B cell (primary cell): ENCODE measurements around the gene WWC1. TPM values are rescaled to one million over a fixed set of nuclear protein-coding genes. Genes with fewer than 3 reads are reported as not detected.

ENCODE experiments used
- ATAC-seq: fragments of 200-7000 bp; cut with Tn5 transposase; one replicate; pipeline ENCODE4 v1.10.0; 2021; ENCODE audit warnings: low read depth, mild to moderate bottlenecking, moderate number of reproducible peaks, moderate library complexity
- CTCF ChIA-PET: fragments of 350-600 bp; sonication (Branson Sonifier 250); formaldehyde crosslinking; loops from one replicate; lab custom pipeline; 2021; ENCODE audit warnings: antibody characterized with exemption, inconsistent platforms; lab: Charles Lee
- POLR2A ChIA-PET: fragments of 350-600 bp; sonication (Branson Sonifier 250); formaldehyde crosslinking; loops from one replicate; lab custom pipeline; 2021; ENCODE audit warnings: antibody characterized with exemption; lab: Charles Lee
- DNase-seq: peaks from one replicate; pipeline ENCODE4 v3.0.0; 2013
- H2AFZ ChIP-seq: 2 replicates; pipeline ENCODE4 v1.6.1; 2012; ENCODE audit warnings: mild to moderate bottlenecking, low read depth, low read length; ENCODE audit not compliant: insufficient read depth, poor library complexity, severe bottlenecking
- H3K27ac ChIP-seq, 2 donors: 1 replicate in 1 of 2; 2 replicates in 1 of 2; pipeline ENCODE4 v1.5.1; 2012 to 2013; ENCODE audit warnings: low read length in 2 of 2, mild to moderate bottlenecking in 2 of 2, moderate library complexity in 1 of 2
- H3K27me3 ChIP-seq, 4 experiments: fragments of 200-600 bp in 1 of 4; sonication (generic) in 1 of 4; replicated peaks in 1 of 4; 1 replicate in 2 of 4; 2 replicates in 2 of 4; pipeline versions ENCODE4 v1.6.1 to v1.7.0; 2013 to 2016; ENCODE audit warnings: low read length in 3 of 4, mild to moderate bottlenecking in 2 of 4, mixed read lengths in 1 of 4, moderate library complexity in 1 of 4; ENCODE audit not compliant: insufficient read depth in 4 of 4, control insufficient read depth in 3 of 4; ENCODE audit errors: control extremely low read depth in 1 of 4
- H3K36me3 ChIP-seq, 2 experiments: replicated peaks in 1 of 2; 1 replicate in 1 of 2; 2 replicates in 1 of 2; pipeline versions ENCODE4 v1.6.1 to v1.7.1; 2013; ENCODE audit warnings: low read length in 1 of 2; ENCODE audit not compliant: insufficient read depth in 2 of 2, control insufficient read depth in 1 of 2; ENCODE audit errors: control extremely low read depth in 1 of 2, extremely low read depth in 1 of 2
- H3K4me1 ChIP-seq, 2 donors: fragments of 200-600 bp in 1 of 2; sonication (generic) in 1 of 2; 1 replicate in 1 of 2; 2 replicates in 1 of 2; pipeline versions ENCODE4 v1.5.1 to v1.6.1; 2013 to 2017; ENCODE audit warnings: low read length in 2 of 2; ENCODE audit not compliant: control insufficient read depth in 2 of 2, insufficient read depth in 2 of 2
- H3K4me2 ChIP-seq: replicated peaks from 2 replicates; pipeline ENCODE3; 2012; ENCODE audit warnings: mild to moderate bottlenecking, low read depth, low read length; ENCODE audit not compliant: poor library complexity, severe bottlenecking
- H3K4me3 ChIP-seq, 5 experiments: fragments of 200-600 bp in 1 of 5; sonication (generic) in 1 of 5; 1 replicate in 3 of 5; 2 replicates in 2 of 5; pipeline versions ENCODE4 v1.5.1 to v1.7.0; 2011 to 2016; ENCODE audit warnings: low read length in 4 of 5, mild to moderate bottlenecking in 4 of 5, low read depth in 2 of 5, control low read depth in 1 of 5, moderate library complexity in 1 of 5; ENCODE audit not compliant: insufficient read depth in 1 of 5; ENCODE audit errors: control extremely low read depth in 1 of 5, extremely low read depth in 1 of 5
- H3K79me2 ChIP-seq: fragments of 200-600 bp; sonication (generic); one replicate; pipeline ENCODE4 v1.6.0; 2016; ENCODE audit warnings: low read length; ENCODE audit not compliant: control insufficient read depth, insufficient read depth
- H3K9ac ChIP-seq: fragments of 200-600 bp; sonication (generic); 2 replicates; pipeline ENCODE4 v1.6.1; 2017; ENCODE audit warnings: mild to moderate bottlenecking, low read length, moderate library complexity
- H3K9me3 ChIP-seq, 3 donors: one replicate each; pipeline versions ENCODE4 v1.6.1 to v1.7.1; 2013; ENCODE audit warnings: low read length in 2 of 3; ENCODE audit not compliant: control insufficient read depth in 2 of 3, insufficient read depth in 1 of 3; ENCODE audit errors: control extremely low read depth in 1 of 3
- H4K20me1 ChIP-seq: 2 replicates; pipeline ENCODE4 v1.6.0; 2012; ENCODE audit warnings: mild to moderate bottlenecking, low read length; ENCODE audit not compliant: insufficient read depth, control insufficient read depth, poor library complexity, severe bottlenecking
- H3K27ac Mint-ChIP-seq: one replicate; pipeline ENCODE4 v1.8.0; 2021; ENCODE audit warnings: mixed read lengths
- H3K27me3 Mint-ChIP-seq: one replicate; pipeline ENCODE4 v1.8.0; 2021; ENCODE audit warnings: mixed read lengths
- H3K4me1 Mint-ChIP-seq: one replicate; pipeline ENCODE4 v1.8.0; 2021; ENCODE audit warnings: mixed read lengths
- H3K4me3 Mint-ChIP-seq: one replicate; pipeline ENCODE4 v1.8.0; 2021; ENCODE audit warnings: mixed read lengths
- H3K9me3 Mint-ChIP-seq: one replicate; pipeline ENCODE4 v1.8.0; 2022; ENCODE audit warnings: mixed read lengths; ENCODE audit not compliant: insufficient read depth
- EZH2 ChIP-seq: IDR thresholded peaks from 2 replicates; pipeline ENCODE4 v1.6.1; 2012; ENCODE audit warnings: borderline replicate concordance, low read depth, mild to moderate bottlenecking, moderate library complexity, low read length; ENCODE audit not compliant: insufficient read depth, poor library complexity, severe bottlenecking
- WGBS: methylation state at CpG from one replicate; pipeline ENCODE4 v1.1.5; 2013; ENCODE audit warnings: missing lambda C conversion rate; ENCODE audit not compliant: insufficient coverage; 5-methylcytosine and 5-hydroxymethylcytosine counted together
- intact Hi-C: fragments of 100-400 bp; cut with micrococcal nuclease; formaldehyde crosslinking; loops from one replicate; pipeline ENCODE4 v1.10.0; 2022
- polyA plus RNA-seq: library from polyadenylated mRNA; depleted of rRNA; stranded (reverse); fragments of >200 nt; gene quantifications from 2 replicates; pipeline ENCODE4 v1.2.3, GENCODE V29; 2012
- total RNA-seq, 2 donors: library from RNA; stranded (reverse); fragments of 120-200 nt in 1 of 2; gene quantifications; 1 replicate in 1 of 2; 2 replicates in 1 of 2; pipeline versions ENCODE4 v1.2.3 to v1.2.4, GENCODE V29; 2013 to 2022
- TF ChIP-seq, protein P1 (sequence below): fragments of 200-600 bp; IDR thresholded peaks from one replicate; pipeline ENCODE4 v1.8.0; 2022; ENCODE audit warnings: antibody characterized with exemption, mild to moderate bottlenecking

Gene WWC1
- total and polyA plus RNA-seq, 2 donors (not counting 1 experiment from before 2014, with no cell fraction given), result 1.5 to 2.0 TPM

- no peaks in the 10 kb centered on the region for H3K27me3 Mint-ChIP-seq
- H3K27me3 ChIP-seq, result no peaks in the 10 kb centered on the region
- H3K4me1 Mint-ChIP-seq, result no peaks in the 10 kb centered on the region
- WGBS, result 92% methylated on average over 5 of the region's 5 CpGs
- H3K9me3 Mint-ChIP-seq, result no peaks in the 10 kb centered on the region
- POLR2A ChIA-PET, result no interaction called here
- H3K27ac Mint-ChIP-seq, result no peak overlapping the region
- DNase-seq (no peak), ATAC-seq (no peak)
- TF ChIP-seq EZH2, result no peak
- TF ChIP-seq, protein P1, sequence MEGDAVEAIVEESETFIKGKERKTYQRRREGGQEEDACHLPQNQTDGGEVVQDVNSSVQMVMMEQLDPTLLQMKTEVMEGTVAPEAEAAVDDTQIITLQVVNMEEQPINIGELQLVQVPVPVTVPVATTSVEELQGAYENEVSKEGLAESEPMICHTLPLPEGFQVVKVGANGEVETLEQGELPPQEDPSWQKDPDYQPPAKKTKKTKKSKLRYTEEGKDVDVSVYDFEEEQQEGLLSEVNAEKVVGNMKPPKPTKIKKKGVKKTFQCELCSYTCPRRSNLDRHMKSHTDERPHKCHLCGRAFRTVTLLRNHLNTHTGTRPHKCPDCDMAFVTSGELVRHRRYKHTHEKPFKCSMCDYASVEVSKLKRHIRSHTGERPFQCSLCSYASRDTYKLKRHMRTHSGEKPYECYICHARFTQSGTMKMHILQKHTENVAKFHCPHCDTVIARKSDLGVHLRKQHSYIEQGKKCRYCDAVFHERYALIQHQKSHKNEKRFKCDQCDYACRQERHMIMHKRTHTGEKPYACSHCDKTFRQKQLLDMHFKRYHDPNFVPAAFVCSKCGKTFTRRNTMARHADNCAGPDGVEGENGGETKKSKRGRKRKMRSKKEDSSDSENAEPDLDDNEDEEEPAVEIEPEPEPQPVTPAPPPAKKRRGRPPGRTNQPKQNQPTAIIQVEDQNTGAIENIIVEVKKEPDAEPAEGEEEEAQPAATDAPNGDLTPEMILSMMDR, result no peak
- no peaks in the 10 kb centered on the region for H3K36me3 ChIP-seq
- intact Hi-C loops, result no loop called here
- no peaks in the 10 kb centered on the region for H3K79me2 ChIP-seq
- peaks cover 0 to 4% (median 0%) of the 10 kb centered on the region in 3 donors for H3K9me3 ChIP-seq
- no peaks in the 10 kb centered on the region for H4K20me1 ChIP-seq
- no peak overlapping the region for H3K4me3 ChIP-seq
- H3K4me2 ChIP-seq, result no peak overlapping the region
- no peak overlapping the region for H3K4me3 Mint-ChIP-seq
- H3K27ac ChIP-seq, result no peak overlapping the region
- H3K9ac ChIP-seq, result no peak overlapping the region
- H3K4me1 ChIP-seq, result no peaks in the 10 kb centered on the region
- CTCF ChIA-PET, result no interaction called here
- no peak overlapping the region for H2AFZ ChIP-seq
Measured at GRCh38 chr5:168426864-168427172, 135.4 kb downstream of the WWC1 start.

- Mint-ChIP-seq H3K27me3 (no peaks in the 10 kb centered on the region), H3K27ac (no peak overlapping the region), H3K9me3 (no peaks in the 10 kb centered on the region), H3K4me1 (no peaks in the 10 kb centered on the region), H3K4me3 (no peak overlapping the region)
- Histone ChIP-seq H3K9ac (no peak overlapping the region), H2AFZ (no peak overlapping the region), H4K20me1 (no peaks in the 10 kb centered on the region), H3K4me3 (no peak overlapping the region), H3K4me1 (no peaks in the 10 kb centered on the region), H3K9me3 (peaks cover 0 to 4% (median 0%) of the 10 kb centered on the region in 3 donors), H3K4me2 (no peak overlapping the region), H3K79me2 (no peaks in the 10 kb centered on the region), H3K27ac (no peak overlapping the region), H3K27me3 (no peaks in the 10 kb centered on the region), H3K36me3 (no peaks in the 10 kb centered on the region)
- no CpG with 5 or more reads among the region's 4 CpGs for WGBS
- CTCF ChIA-PET, result no interaction called here
- intact Hi-C loops, result no loop called here
- ATAC-seq (no peak), DNase-seq (no peak)
- POLR2A ChIA-PET, result no interaction called here
- TF ChIP-seq, protein P1, result no peak
- TF ChIP-seq EZH2, result no peak
Measured at GRCh38 chr5:168427224-168427623, 135.8 kb downstream of the WWC1 start.
